ENCODE measurements around the gene DELE1.

Gene DELE1

GRCh38 chr5:141982626-141983025, 59.0 kb downstream of the DELE1 start:
- no peak for ATAC-seq
- TF ChIP-seq ZFP30 (CRISPR knock-in tag; IDR thresholded peaks at IDR 0.05) (no peak), POU6F1 (CRISPR knock-in tag; IDR thresholded peaks at IDR 0.05; ENCODE audit: borderline replicate concordance, low read depth) (no peak), TSHZ2 (CRISPR knock-in tag; IDR thresholded peaks at IDR 0.05) (no peak), SNAI2 (CRISPR knock-in tag; IDR thresholded peaks at IDR 0.05) (no peak), ARNTL (CRISPR knock-in tag; IDR thresholded peaks at IDR 0.05; ENCODE audit: borderline replicate concordance, low read depth) (no peak), BACH2 (CRISPR knock-in tag; IDR thresholded peaks at IDR 0.05; ENCODE audit: borderline replicate concordance) (no peak), ZC3H10 (CRISPR knock-in tag; IDR thresholded peaks at IDR 0.05) (no peak), TCF4 (CRISPR knock-in tag; IDR thresholded peaks at IDR 0.05; ENCODE audit: borderline replicate concordance) (no peak), RARB (CRISPR knock-in tag; IDR thresholded peaks at IDR 0.05) (no peak), CSDC2 (CRISPR knock-in tag; IDR thresholded peaks at IDR 0.05) (no peak), OSR1 (CRISPR knock-in tag; IDR thresholded peaks at IDR 0.05) (no peak), ESRRG (CRISPR knock-in tag; IDR thresholded peaks at IDR 0.05) (no peak), CSRNP3 (CRISPR knock-in tag; IDR thresholded peaks at IDR 0.05) (no peak), ZNF565 (CRISPR knock-in tag; conservative IDR thresholded peaks at IDR 0.05; ENCODE audit: low read depth) (no peak), ZNF8 (CRISPR knock-in tag; IDR thresholded peaks at IDR 0.05) (no peak), TOX (CRISPR knock-in tag; IDR thresholded peaks at IDR 0.05; ENCODE audit: borderline replicate concordance) (no peak)
- TF ChIP-seq, protein P1, sequence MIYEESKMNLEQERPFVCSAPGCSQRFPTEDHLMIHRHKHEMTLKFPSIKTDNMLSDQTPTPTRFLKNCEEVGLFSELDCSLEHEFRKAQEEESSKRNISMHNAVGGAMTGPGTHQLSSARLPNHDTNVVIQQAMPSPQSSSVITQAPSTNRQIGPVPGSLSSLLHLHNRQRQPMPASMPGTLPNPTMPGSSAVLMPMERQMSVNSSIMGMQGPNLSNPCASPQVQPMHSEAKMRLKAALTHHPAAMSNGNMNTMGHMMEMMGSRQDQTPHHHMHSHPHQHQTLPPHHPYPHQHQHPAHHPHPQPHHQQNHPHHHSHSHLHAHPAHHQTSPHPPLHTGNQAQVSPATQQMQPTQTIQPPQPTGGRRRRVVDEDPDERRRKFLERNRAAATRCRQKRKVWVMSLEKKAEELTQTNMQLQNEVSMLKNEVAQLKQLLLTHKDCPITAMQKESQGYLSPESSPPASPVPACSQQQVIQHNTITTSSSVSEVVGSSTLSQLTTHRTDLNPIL (CRISPR knock-in tag; IDR thresholded peaks at IDR 0.05; ENCODE audit: low read depth) = no peak

DNA sequence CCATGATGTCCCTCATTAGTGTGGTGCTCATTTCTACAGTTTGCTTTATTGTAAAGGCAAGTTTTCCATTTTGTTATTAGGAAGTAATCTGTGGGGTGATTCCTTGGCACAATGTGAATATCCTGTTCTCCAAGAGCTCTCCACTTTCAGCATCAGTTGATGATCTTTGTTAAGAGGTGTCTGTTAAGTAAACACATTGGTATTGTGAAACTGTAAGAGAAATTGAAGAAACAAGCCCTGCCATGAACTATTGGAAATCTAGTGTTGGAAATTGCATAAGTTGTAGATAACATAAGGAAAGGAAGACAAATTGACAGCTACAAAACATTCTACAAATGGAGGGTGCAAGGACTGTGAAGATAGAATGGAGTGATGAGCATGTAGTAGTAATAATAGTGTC, 62.4 kb downstream of the DELE1 start:
- no peak for ATAC-seq
- TF ChIP-seq ARNTL (CRISPR knock-in tag; IDR thresholded peaks at IDR 0.05; ENCODE audit: borderline replicate concordance, low read depth) (no peak), BACH2 (CRISPR knock-in tag; IDR thresholded peaks at IDR 0.05; ENCODE audit: borderline replicate concordance) (no peak), CSDC2 (CRISPR knock-in tag; IDR thresholded peaks at IDR 0.05) (no peak), TCF4 (CRISPR knock-in tag; IDR thresholded peaks at IDR 0.05; ENCODE audit: borderline replicate concordance) (no peak), ZFP30 (CRISPR knock-in tag; IDR thresholded peaks at IDR 0.05) (no peak), POU6F1 (CRISPR knock-in tag; IDR thresholded peaks at IDR 0.05; ENCODE audit: borderline replicate concordance, low read depth) (no peak), ZNF70 (CRISPR knock-in tag; IDR thresholded peaks at IDR 0.05) (no peak), TOX (CRISPR knock-in tag; IDR thresholded peaks at IDR 0.05; ENCODE audit: borderline replicate concordance) (no peak), ISL1 (CRISPR knock-in tag; IDR thresholded peaks at IDR 0.05) (no peak), TSHZ2 (CRISPR knock-in tag; IDR thresholded peaks at IDR 0.05) (no peak), OSR1 (CRISPR knock-in tag; IDR thresholded peaks at IDR 0.05) (no peak), ZFP3 (CRISPR knock-in tag; IDR thresholded peaks at IDR 0.05) (no peak), ZNF8 (CRISPR knock-in tag; IDR thresholded peaks at IDR 0.05) (no peak)
- TF ChIP-seq, protein P1 (CRISPR knock-in tag; IDR thresholded peaks at IDR 0.05; ENCODE audit: low read depth) = no peak
